GM19455 (cell line): ENCODE results near the gene HYOU1.
"Not testable (repeated sequence)": the region's sequence is repeated elsewhere in the genome, so short reads cannot be mapped to it uniquely, and the experiment has no call there.

ENCODE experiments used
- ATAC-seq: cut with Tn5 transposase; IDR thresholded peaks from one replicate; pipeline ENCODE4 v1.9.1; 2021; ENCODE audit not compliant: unreplicated experiment

The HYOU1 gene

GRCh38 chr11:119087747-119088241 is 30.8 kb upstream of the HYOU1 start:
- ATAC-seq, result no peak

GRCh38 chr11:119087123-119087522 is 30.1 kb upstream of the HYOU1 start:
- no peak for ATAC-seq

- peak; percentile 18 for ATAC-seq
Measured at GRCh38 chr11:119085437-119085847, 28.4 kb upstream of the HYOU1 start.

GRCh38 chr11:119084663-119085436 is 27.8 kb upstream of the HYOU1 start, which contains the start of gene HMBS:
Gene HMBS (plus strand): TSS chr11:119084881. CDS start chr11:119085034, 153 bp downstream.
- peak; percentile 92 for ATAC-seq

GRCh38 chr11:119081682-119082260 is 24.8 kb upstream of the HYOU1 start:
- no peak for ATAC-seq

GRCh38 chr11:119078675-119079420 is 21.8 kb upstream of the HYOU1 start:
- no peak for ATAC-seq

GRCh38 chr11:119077839-119078238 is 20.8 kb upstream of the HYOU1 start:
- no peak for ATAC-seq

GRCh38 chr11:119067371-119068222 is 10.6 kb upstream of the HYOU1 start, which contains the start of gene VPS11:
Gene VPS11 (plus strand): TSS chr11:119067818. CDS start chr11:119067824, 6 bp downstream.
- peak; percentile 92 for ATAC-seq

- ATAC-seq, result no peak
Measured at GRCh38 chr11:119065369-119065768, 8.4 kb upstream of the HYOU1 start.

GRCh38 chr11:119062779-119063178 is 5.8 kb upstream of the HYOU1 start:
- ATAC-seq, result no peak

GRCh38 chr11:119061256-119061655 is 4.3 kb upstream of the HYOU1 start:
- no peak for ATAC-seq

- not testable (repeated sequence) for ATAC-seq
Measured at GRCh38 chr11:119059128-119059527, 2.1 kb upstream of the HYOU1 start.

- peak; percentile 4 for ATAC-seq
Measured at GRCh38 chr11:119056421-119056999, 495 bp downstream of the HYOU1 start.

- ATAC-seq, result no peak
Measured at GRCh38 chr11:119055901-119056300, 1.1 kb downstream of the HYOU1 start.

GRCh38 chr11:119054418-119054817 is 2.6 kb downstream of the HYOU1 start:
- no peak for ATAC-seq

- no peak for ATAC-seq
Measured at GRCh38 chr11:119052163-119052814, 4.7 kb downstream of the HYOU1 start.

- ATAC-seq, result no peak
Measured at GRCh38 chr11:119051440-119052162, 5.4 kb downstream of the HYOU1 start.

- ATAC-seq, result no peak
Measured at GRCh38 chr11:119049081-119049480, 7.9 kb downstream of the HYOU1 start.

- ATAC-seq, result no peak
Measured at GRCh38 chr11:119048644-119049043, 8.4 kb downstream of the HYOU1 start.
